Activated naive CD4-positive, alpha-beta T cell treated with anti-CD3 and anti-CD28 coated beads for 36 hours (primary cell): ENCODE measurements around the gene SLC4A8. TPM values are rescaled to one million over a fixed set of nuclear protein-coding genes. Genes with fewer than 3 reads are reported as not detected.
"Not testable (repeated sequence)": the region's sequence is repeated elsewhere in the genome, so short reads cannot be mapped to it uniquely, and the experiment has no call there.

ENCODE experiments used
- CTCF ChIA-PET: fragments of 350-600 bp; sonication (Branson Sonifier 250); formaldehyde crosslinking; loops from one replicate; lab custom pipeline; 2021; ENCODE audit warnings: antibody characterized with exemption; lab: Charles Lee
- DNase-seq: peaks from one replicate; pipeline ENCODE4 v3.0.0-alpha.2; 2020
- H3K27ac Mint-ChIP-seq: one replicate; pipeline ENCODE4 v1.8.0; 2021; ENCODE audit warnings: mild to moderate bottlenecking, mixed read lengths
- H3K27me3 Mint-ChIP-seq: one replicate; pipeline ENCODE4 v1.8.0; 2021; ENCODE audit warnings: low read depth, mixed read lengths
- H3K36me3 Mint-ChIP-seq: one replicate; pipeline ENCODE4 v1.8.0; 2021; ENCODE audit warnings: low read depth, mixed read lengths
- H3K4me1 Mint-ChIP-seq: one replicate; pipeline ENCODE4 v1.8.0; 2021; ENCODE audit warnings: low read depth, mixed read lengths
- H3K4me3 Mint-ChIP-seq: one replicate; pipeline ENCODE4 v1.8.0; 2021; ENCODE audit warnings: mild to moderate bottlenecking, moderate library complexity, mixed read lengths
- H3K9me3 Mint-ChIP-seq: one replicate; pipeline ENCODE4 v1.8.0; 2021; ENCODE audit warnings: mixed read lengths
- intact Hi-C: fragments of 100-400 bp; cut with micrococcal nuclease; formaldehyde crosslinking; loops from one replicate; pipeline ENCODE4 v1.15.1; 2023
- total RNA-seq, 2 experiments: library from RNA; stranded (reverse); gene quantifications; one replicate each; pipeline ENCODE4 v1.2.3, GENCODE V29; 2021

Gene SLC4A8
- total RNA-seq, 2 experiments from 2014 or later = 0.89 to 1.8 TPM

GRCh38 chr12:51439330-51439729 lies 14.7 kb downstream of the SLC4A8 start:
- CTCF ChIA-PET = interaction anchor here (1.7 kb wide), 1 partner anchor 17 kb away, joined by 9 read pairs; no protein-coding TSS in a partner anchor
- Mint-ChIP-seq H3K27ac (no peak overlapping the region), H3K4me3 (no peak overlapping the region)

GRCh38 chr12:51441583-51441982 lies 17.0 kb downstream of the SLC4A8 start:
- Mint-ChIP-seq H3K27me3 (no peaks in the 10 kb centered on the region), H3K9me3 (no peaks in the 10 kb centered on the region), H3K36me3 (no peaks in the 10 kb centered on the region), H3K4me1 (peaks cover 13% of the 10 kb centered on the region), H3K4me3 (no peak overlapping the region), H3K27ac (no peak overlapping the region)
- DNase-seq = peak; percentile 18
- intact Hi-C loops = no loop called here
- CTCF ChIA-PET = no interaction called here

More at GRCh38 chr12:51439330-51439729, 14.7 kb downstream of the SLC4A8 start:
- H3K4me1 Mint-ChIP-seq = peaks cover 13% of the 10 kb centered on the region
- no peaks in the 10 kb centered on the region for H3K27me3 Mint-ChIP-seq
- no peak for DNase-seq
- H3K36me3 Mint-ChIP-seq = no peaks in the 10 kb centered on the region
- no peaks in the 10 kb centered on the region for H3K9me3 Mint-ChIP-seq
- intact Hi-C loops = no loop called here

- H3K9me3 Mint-ChIP-seq = no peaks in the 10 kb centered on the region
- H3K4me3 Mint-ChIP-seq = no peak overlapping the region
- intact Hi-C loops = no loop called here
- H3K27me3 Mint-ChIP-seq = no peaks in the 10 kb centered on the region
- DNase-seq = no peak
- CTCF ChIA-PET = no interaction called here
- H3K4me1 Mint-ChIP-seq = peaks cover 13% of the 10 kb centered on the region
- no peak overlapping the region for H3K27ac Mint-ChIP-seq
- H3K36me3 Mint-ChIP-seq = no peaks in the 10 kb centered on the region
Observed at GRCh38 chr12:51442324-51442723, 17.7 kb downstream of the SLC4A8 start.

GRCh38 chr12:51443573-51443972 lies 18.9 kb downstream of the SLC4A8 start:
- peaks cover 13% of the 10 kb centered on the region for H3K4me1 Mint-ChIP-seq
- no peak overlapping the region for H3K4me3 Mint-ChIP-seq
- H3K27me3 Mint-ChIP-seq = no peaks in the 10 kb centered on the region
- H3K36me3 Mint-ChIP-seq = no peaks in the 10 kb centered on the region
- H3K27ac Mint-ChIP-seq = no peak overlapping the region
- no peaks in the 10 kb centered on the region for H3K9me3 Mint-ChIP-seq
- CTCF ChIA-PET = no interaction called here
- intact Hi-C loops = no loop called here
- no peak for DNase-seq

GRCh38 chr12:51448618-51449256 lies 24.1 kb downstream of the SLC4A8 start:
- CTCF ChIA-PET = interaction anchor here (1.1 kb wide), 1 partner anchor 445 kb away, joined by 4 read pairs; no protein-coding TSS in a partner anchor
- Mint-ChIP-seq H3K4me1 (no peaks in the 10 kb centered on the region), H3K27ac (no peak overlapping the region), H3K36me3 (no peaks in the 10 kb centered on the region), H3K9me3 (no peaks in the 10 kb centered on the region), H3K27me3 (no peaks in the 10 kb centered on the region), H3K4me3 (no peak overlapping the region)
- intact Hi-C loops = no loop called here
- DNase-seq = no peak

GRCh38 chr12:51449580-51450246 lies 25.1 kb downstream of the SLC4A8 start:
- H3K27me3 Mint-ChIP-seq = no peaks in the 10 kb centered on the region

GRCh38 chr12:51450333-51450732 lies 25.7 kb downstream of the SLC4A8 start:
- Mint-ChIP-seq H3K27ac (no peak overlapping the region), H3K36me3 (no peaks in the 10 kb centered on the region), H3K27me3 (no peaks in the 10 kb centered on the region), H3K4me3 (no peak overlapping the region), H3K4me1 (no peaks in the 10 kb centered on the region), H3K9me3 (no peaks in the 10 kb centered on the region)
- intact Hi-C loops = no loop called here
- no peak for DNase-seq
- CTCF ChIA-PET = no interaction called here

More at GRCh38 chr12:51449580-51450246, 25.1 kb downstream of the SLC4A8 start:
- no peak overlapping the region for H3K27ac Mint-ChIP-seq
- H3K9me3 Mint-ChIP-seq = no peaks in the 10 kb centered on the region
- H3K4me3 Mint-ChIP-seq = no peak overlapping the region
- CTCF ChIA-PET = interaction anchor here (0.6 kb wide), 2 partner anchors 81 to 349 kb away, joined by 3 to 4 read pairs; no protein-coding TSS in a partner anchor
- intact Hi-C loops = no loop called here
- no peak for DNase-seq
- H3K4me1 Mint-ChIP-seq = no peaks in the 10 kb centered on the region
- no peaks in the 10 kb centered on the region for H3K36me3 Mint-ChIP-seq

- H3K36me3 Mint-ChIP-seq = no peaks in the 10 kb centered on the region
- H3K4me3 Mint-ChIP-seq = no peak overlapping the region
- intact Hi-C loops = no loop called here
Observed at GRCh38 chr12:51450806-51451205, 26.2 kb downstream of the SLC4A8 start.

GRCh38 chr12:51454016-51454415 lies 29.4 kb downstream of the SLC4A8 start:
- H3K9me3 Mint-ChIP-seq, H3K4me1 Mint-ChIP-seq, DNase-seq, H3K36me3 Mint-ChIP-seq, intact Hi-C loops, H3K4me3 Mint-ChIP-seq, H3K27me3 Mint-ChIP-seq, H3K27ac Mint-ChIP-seq, CTCF ChIA-PET: not testable (repeated sequence)

More at GRCh38 chr12:51450806-51451205, 26.2 kb downstream of the SLC4A8 start:
- DNase-seq = no peak
- no peaks in the 10 kb centered on the region for H3K4me1 Mint-ChIP-seq
- no peaks in the 10 kb centered on the region for H3K9me3 Mint-ChIP-seq
- no peak overlapping the region for H3K27ac Mint-ChIP-seq
- CTCF ChIA-PET = no interaction called here
- H3K27me3 Mint-ChIP-seq = no peaks in the 10 kb centered on the region

- H3K36me3 Mint-ChIP-seq, H3K27me3 Mint-ChIP-seq, H3K27ac Mint-ChIP-seq, intact Hi-C loops, DNase-seq, H3K4me1 Mint-ChIP-seq, H3K9me3 Mint-ChIP-seq, H3K4me3 Mint-ChIP-seq: not testable (repeated sequence)
- CTCF ChIA-PET = interaction anchor here (0.6 kb wide), 1 partner anchor 158 kb away, joined by 3 read pairs; no protein-coding TSS in a partner anchor
Observed at GRCh38 chr12:51455050-51455449, 30.4 kb downstream of the SLC4A8 start.

GRCh38 chr12:51458635-51459034 lies 34.0 kb downstream of the SLC4A8 start:
- CTCF ChIA-PET = no interaction called here
- intact Hi-C loops = no loop called here

GRCh38 chr12:51460519-51460918 lies 35.9 kb downstream of the SLC4A8 start:
- DNase-seq = no peak
- no peak overlapping the region for H3K27ac Mint-ChIP-seq
- H3K4me1 Mint-ChIP-seq = no peaks in the 10 kb centered on the region
- intact Hi-C loops = no loop called here
- no peaks in the 10 kb centered on the region for H3K36me3 Mint-ChIP-seq
- no peaks in the 10 kb centered on the region for H3K27me3 Mint-ChIP-seq
- H3K9me3 Mint-ChIP-seq = no peaks in the 10 kb centered on the region
- CTCF ChIA-PET = no interaction called here
- H3K4me3 Mint-ChIP-seq = no peak overlapping the region

More at GRCh38 chr12:51458635-51459034, 34.0 kb downstream of the SLC4A8 start:
- no peak for DNase-seq
- H3K36me3 Mint-ChIP-seq = no peaks in the 10 kb centered on the region
- H3K4me3 Mint-ChIP-seq = no peak overlapping the region
- H3K9me3 Mint-ChIP-seq = no peaks in the 10 kb centered on the region
- H3K27ac Mint-ChIP-seq = no peak overlapping the region
- H3K27me3 Mint-ChIP-seq = no peaks in the 10 kb centered on the region
- no peaks in the 10 kb centered on the region for H3K4me1 Mint-ChIP-seq

GRCh38 chr12:51465491-51465890 lies 40.9 kb downstream of the SLC4A8 start:
- no peak overlapping the region for H3K27ac Mint-ChIP-seq
- CTCF ChIA-PET = no interaction called here

More at GRCh38 chr12:51465491-51465890, 40.9 kb downstream of the SLC4A8 start:
- H3K36me3 Mint-ChIP-seq = no peaks in the 10 kb centered on the region
- no peaks in the 10 kb centered on the region for H3K27me3 Mint-ChIP-seq
- no peak for DNase-seq
- intact Hi-C loops = no loop called here
- no peak overlapping the region for H3K4me3 Mint-ChIP-seq
- H3K4me1 Mint-ChIP-seq = no peaks in the 10 kb centered on the region
- no peaks in the 10 kb centered on the region for H3K9me3 Mint-ChIP-seq
